Measurements from ENCODE around the gene ROBO2.

The ROBO2 gene

GRCh38 chr3:77195766-77196545, 156.1 kb downstream of the ROBO2 start:
- no peak for FAIRE-seq
- no peak for TF ChIP-seq TAF1 (IDR thresholded peaks at IDR 0.05; ENCODE audit: borderline replicate concordance, low read depth, low read length)
- no peak for TF ChIP-seq POLR2AphosphoS5 (IDR thresholded peaks at IDR 0.05; ENCODE audit: low read depth, low read length)
- no peak for TF ChIP-seq POLR2A (IDR thresholded peaks at IDR 0.05; ENCODE audit: low read depth, low read length)
- DNase-seq (ENCODE audit: insufficient read length), result no peak

- DNase-seq (ENCODE audit: insufficient read length) (no peak), FAIRE-seq (no peak)
- TF ChIP-seq POLR2A (IDR thresholded peaks at IDR 0.05; ENCODE audit: low read depth, low read length), result no peak
- TF ChIP-seq TAF1 (IDR thresholded peaks at IDR 0.05; ENCODE audit: borderline replicate concordance, low read depth, low read length), result no peak
- no peak for TF ChIP-seq POLR2AphosphoS5 (IDR thresholded peaks at IDR 0.05; ENCODE audit: low read depth, low read length)
Observed at GRCh38 chr3:77197408-77197807, 157.5 kb downstream of the ROBO2 start.

- no peak for TF ChIP-seq TAF1 (IDR thresholded peaks at IDR 0.05; ENCODE audit: borderline replicate concordance, low read depth, low read length)
- TF ChIP-seq POLR2AphosphoS5 (IDR thresholded peaks at IDR 0.05; ENCODE audit: low read depth, low read length), result no peak
- no peak for DNase-seq (ENCODE audit: insufficient read length)
- no peak for FAIRE-seq
Observed at GRCh38 chr3:77203851-77204250, 164.0 kb downstream of the ROBO2 start.

GRCh38 chr3:77204788-77205187, 164.9 kb downstream of the ROBO2 start:
- DNase-seq (ENCODE audit: insufficient read length) (no peak), FAIRE-seq (no peak)
- TF ChIP-seq POLR2A (IDR thresholded peaks at IDR 0.05; ENCODE audit: low read depth, low read length) (no peak), TAF1 (IDR thresholded peaks at IDR 0.05; ENCODE audit: borderline replicate concordance, low read depth, low read length) (no peak), POLR2AphosphoS5 (IDR thresholded peaks at IDR 0.05; ENCODE audit: low read depth, low read length) (no peak)

- no peak for FAIRE-seq
- TF ChIP-seq TAF1 (IDR thresholded peaks at IDR 0.05; ENCODE audit: borderline replicate concordance, low read depth, low read length) (no peak), POLR2AphosphoS5 (IDR thresholded peaks at IDR 0.05; ENCODE audit: low read depth, low read length) (no peak), POLR2A (IDR thresholded peaks at IDR 0.05; ENCODE audit: low read depth, low read length) (no peak)
- no peak for DNase-seq (ENCODE audit: insufficient read length)
Observed at GRCh38 chr3:77207753-77208152, 167.9 kb downstream of the ROBO2 start.

GRCh38 chr3:77222701-77223100, 182.8 kb downstream of the ROBO2 start:
- DNase-seq (ENCODE audit: insufficient read length), result no peak
- FAIRE-seq, result no peak
- TF ChIP-seq POLR2AphosphoS5 (IDR thresholded peaks at IDR 0.05; ENCODE audit: low read depth, low read length) (no peak), POLR2A (IDR thresholded peaks at IDR 0.05; ENCODE audit: low read depth, low read length) (no peak), TAF1 (IDR thresholded peaks at IDR 0.05; ENCODE audit: borderline replicate concordance, low read depth, low read length) (no peak)

- FAIRE-seq (no peak), DNase-seq (ENCODE audit: insufficient read length) (no peak)
- TF ChIP-seq POLR2AphosphoS5 (IDR thresholded peaks at IDR 0.05; ENCODE audit: low read depth, low read length) (no peak), TAF1 (IDR thresholded peaks at IDR 0.05; ENCODE audit: borderline replicate concordance, low read depth, low read length) (no peak), POLR2A (IDR thresholded peaks at IDR 0.05; ENCODE audit: low read depth, low read length) (no peak)
Observed at GRCh38 chr3:77227567-77227966, 187.7 kb downstream of the ROBO2 start.

- FAIRE-seq (no peak), DNase-seq (ENCODE audit: insufficient read length) (no peak)
- TF ChIP-seq POLR2A (IDR thresholded peaks at IDR 0.05; ENCODE audit: low read depth, low read length), result no peak
- TF ChIP-seq TAF1 (IDR thresholded peaks at IDR 0.05; ENCODE audit: borderline replicate concordance, low read depth, low read length), result no peak
- TF ChIP-seq POLR2AphosphoS5 (IDR thresholded peaks at IDR 0.05; ENCODE audit: low read depth, low read length), result no peak
Observed at GRCh38 chr3:77232557-77232956, 192.7 kb downstream of the ROBO2 start.

GRCh38 chr3:77234004-77234403, 194.1 kb downstream of the ROBO2 start:
- DNase-seq (ENCODE audit: insufficient read length) (no peak), FAIRE-seq (no peak)
- no peak for TF ChIP-seq POLR2AphosphoS5 (IDR thresholded peaks at IDR 0.05; ENCODE audit: low read depth, low read length)
- no peak for TF ChIP-seq POLR2A (IDR thresholded peaks at IDR 0.05; ENCODE audit: low read depth, low read length)
- TF ChIP-seq TAF1 (IDR thresholded peaks at IDR 0.05; ENCODE audit: borderline replicate concordance, low read depth, low read length), result no peak

- DNase-seq (ENCODE audit: insufficient read length) (no peak), FAIRE-seq (no peak)
- no peak for TF ChIP-seq POLR2A (IDR thresholded peaks at IDR 0.05; ENCODE audit: low read depth, low read length)
- no peak for TF ChIP-seq POLR2AphosphoS5 (IDR thresholded peaks at IDR 0.05; ENCODE audit: low read depth, low read length)
- no peak for TF ChIP-seq TAF1 (IDR thresholded peaks at IDR 0.05; ENCODE audit: borderline replicate concordance, low read depth, low read length)
Observed at GRCh38 chr3:77236118-77236517, 196.2 kb downstream of the ROBO2 start.

GRCh38 chr3:77240072-77240650, 200.3 kb downstream of the ROBO2 start:
- TF ChIP-seq POLR2AphosphoS5 (IDR thresholded peaks at IDR 0.05; ENCODE audit: low read depth, low read length) (no peak), TAF1 (IDR thresholded peaks at IDR 0.05; ENCODE audit: borderline replicate concordance, low read depth, low read length) (no peak), POLR2A (IDR thresholded peaks at IDR 0.05; ENCODE audit: low read depth, low read length) (no peak)
- DNase-seq (ENCODE audit: insufficient read length) (no peak), FAIRE-seq (no peak)

GRCh38 chr3:77242371-77242770, 202.5 kb downstream of the ROBO2 start:
- TF ChIP-seq POLR2AphosphoS5 (IDR thresholded peaks at IDR 0.05; ENCODE audit: low read depth, low read length) (no peak), POLR2A (IDR thresholded peaks at IDR 0.05; ENCODE audit: low read depth, low read length) (no peak)
- FAIRE-seq (no peak), DNase-seq (ENCODE audit: insufficient read length) (no peak)

Data from GM12892 (cell line).